Heart left ventricle (tissue), 13 donors: ENCODE data around the gene C12orf42.

Experiments used
- CTCF ChIP-seq, 12 donors: fragments of 200-600 bp; sonication (generic) in 4 of 12; IDR thresholded peaks; one replicate each; pipeline versions ENCODE4 v1.5.0 to v1.8.0; 2018 to 2022; ENCODE audit warnings: antibody characterized with exemption in 12 of 12, mild to moderate bottlenecking in 5 of 12
- POLR2A ChIP-seq, 2 donors: fragments of 450-650 bp; IDR thresholded peaks; one replicate each; pipeline ENCODE4 v1.6.1; 2017; ENCODE audit warnings: antibody characterized with exemption in 2 of 2, mild to moderate bottlenecking in 2 of 2, moderate library complexity in 2 of 2
- donor health status: ischemic (EF 13 %, LVEDD 7.1; RV severe dilation, severe dysfunction).
- donor health status: DM: no; HTN: yes; CAD: no.
- donor health status: DM: no; HTN: no; CAD: no.
- donor health status: ischemic (EF 25% LVEDD 6.9; RV normal size, moderate dysfunction).
- donor health status: ischemic (EF 25% LVEDD 5.7; RV mildly dilated, moderate dysfunction).
- donor health status: ischemic (EF 35%, LVEDD 5.7; RV mildly dilated, moderate dysfunction).
- donor health status: nonischemic (EF 11% LVEDD 7.7; RV severe dilation, severe dysfunction).
- donor health status: DM: yes; HTN: yes; CAD: no.
- donor health status: PGD.
- donor health status: ischemic (EF 29% LVEDD 5.4; RV normal size, mild dysfunction).
- donor health status: nonischemic (EF 23%, LVEDD 6.1; RV moderate dilation, normal function).

GRCh38 chr12:103444983-103445382 lies 50.8 kb downstream of the C12orf42 start:
- TF ChIP-seq CTCF (IDR thresholded peaks at IDR 0.05): no peak
- no peak for TF ChIP-seq POLR2A (IDR thresholded peaks at IDR 0.05)
